H1 (cell line): Measurements from ENCODE around the gene CORO7. TPM values are rescaled to one million over a fixed set of nuclear protein-coding genes. Genes with fewer than 3 reads are reported as not detected.

Experiments
- CTCF ChIA-PET: fragments of 300-600 bp; sonication (Branson Sonifier 250); formaldehyde crosslinking; loops from one replicate; lab custom pipeline; 2021; ENCODE audit not compliant: partially characterized antibody; lab: Charles Lee
- POLR2A ChIA-PET: fragments of 300-600 bp; sonication (Branson Sonifier 250); formaldehyde crosslinking; loops from one replicate; lab custom pipeline; 2021; ENCODE audit warnings: inconsistent platforms; ENCODE audit not compliant: partially characterized antibody; lab: Charles Lee
- DNase-seq, 2 experiments: peaks; one replicate each; pipeline versions ENCODE4 v3.0.0 to v3.0.0-alpha.2; 2010 to 2022; ENCODE audit warnings: low spot score in 2 of 2, low read depth in 1 of 2, mixed read lengths in 1 of 2
- FAIRE-seq: peaks from 2 replicates; lab custom pipeline; 2011; peaks lifted over from hg19 to GRCh38; lab: Jason Lieb, UNC
- H2AFZ ChIP-seq: 2 replicates; pipeline ENCODE4 v1.8.1; 2012; ENCODE audit warnings: low read length, inconsistent platforms
- H2AK5ac ChIP-seq: 2 replicates; pipeline ENCODE4 v1.6.1; 2013; ENCODE audit warnings: low read depth, low read length
- H2BK120ac ChIP-seq: replicated peaks from 2 replicates; pipeline ENCODE3; 2013; ENCODE audit warnings: low read depth, low read length, inconsistent platforms
- H2BK12ac ChIP-seq: 2 replicates; pipeline ENCODE4 v1.6.1; 2013; ENCODE audit warnings: low read depth, low read length
- H2BK15ac ChIP-seq: 2 replicates; pipeline ENCODE4 v1.6.1; 2013; ENCODE audit warnings: low read length
- H2BK20ac ChIP-seq: 2 replicates; pipeline ENCODE4 v1.6.1; 2013; ENCODE audit warnings: low read length
- H2BK5ac ChIP-seq: 2 replicates; pipeline ENCODE4 v1.6.1; 2013; ENCODE audit warnings: low read depth, low read length
- H3K14ac ChIP-seq: 2 replicates; pipeline ENCODE4 v1.6.1; 2013; ENCODE audit warnings: inconsistent platforms; ENCODE audit not compliant: insufficient read length
- H3K18ac ChIP-seq: 2 replicates; pipeline ENCODE4 v1.6.1; 2013; ENCODE audit warnings: low read length; ENCODE audit errors: extremely low read depth
- H3K23ac ChIP-seq: 2 replicates; pipeline ENCODE4 v1.6.1; 2013; ENCODE audit warnings: inconsistent platforms; ENCODE audit not compliant: insufficient read length
- H3K23me2 ChIP-seq: 2 replicates; pipeline ENCODE4 v1.6.1; 2013; ENCODE audit warnings: low read depth, low read length
- H3K27ac ChIP-seq: 2 replicates; pipeline ENCODE4 v1.6.1; 2011; ENCODE audit warnings: low read depth, low read length, inconsistent platforms
- H3K27me3 ChIP-seq, 4 experiments: replicated peaks in 1 of 4; 1 replicate in 1 of 4; 2 replicates in 3 of 4; pipeline versions ENCODE4 v1.6.1 to v1.8.1; 2011 to 2013; ENCODE audit warnings: low read length in 3 of 4, mild to moderate bottlenecking in 3 of 4, inconsistent platforms in 2 of 4, mixed read lengths in 2 of 4, moderate library complexity in 1 of 4; ENCODE audit not compliant: control insufficient read depth in 3 of 4, insufficient read depth in 3 of 4; ENCODE audit errors: extremely low read depth in 1 of 4
- H3K36me3 ChIP-seq, 4 experiments: 2 replicates each; pipeline versions ENCODE4 v1.6.1 to v1.8.1; 2011 to 2013; ENCODE audit warnings: mild to moderate bottlenecking in 4 of 4, low read length in 3 of 4, moderate library complexity in 2 of 4, control low read depth in 1 of 4, inconsistent platforms in 1 of 4; ENCODE audit not compliant: insufficient read depth in 4 of 4, control insufficient read depth in 2 of 4
- H3K4ac ChIP-seq: replicated peaks from 2 replicates; pipeline ENCODE3; 2013; ENCODE audit warnings: low read length, low read depth, mixed read lengths, inconsistent platforms; ENCODE audit not compliant: insufficient read length
- H3K4me1 ChIP-seq, 4 experiments: replicated peaks in 1 of 4; 1 replicate in 1 of 4; 2 replicates in 3 of 4; pipeline versions ENCODE4 v1.6.1 to v1.8.1; 2011 to 2013; ENCODE audit warnings: low read length in 3 of 4, inconsistent platforms in 2 of 4, mixed read lengths in 1 of 4; ENCODE audit not compliant: insufficient read depth in 4 of 4, control insufficient read depth in 3 of 4
- H3K4me2 ChIP-seq, 2 experiments: 2 replicates each; pipeline versions ENCODE4 v1.6.1 to v1.8.1; 2011 to 2013; ENCODE audit warnings: low read depth in 2 of 2, low read length in 2 of 2, control low read depth in 1 of 2, inconsistent platforms in 1 of 2, mild to moderate bottlenecking in 1 of 2; ENCODE audit not compliant: insufficient read depth in 1 of 2
- H3K4me3 ChIP-seq, 4 experiments: fragments of 200-600, 300-600 bp in 1 of 4; sonication (generic), shearing (Covaris generic), sonication (Bioruptor Twin) in 1 of 4; 2 replicates each; pipeline versions ENCODE4 v1.5.1 to v1.8.1; 2011 to 2016; ENCODE audit warnings: low read length in 4 of 4, low read depth in 3 of 4, control low read depth in 2 of 4, inconsistent platforms in 2 of 4, mild to moderate bottlenecking in 2 of 4, mixed read lengths in 1 of 4, moderate library complexity in 1 of 4; ENCODE audit not compliant: insufficient read depth in 2 of 4; ENCODE audit errors: extremely low read depth in 1 of 4
- H3K56ac ChIP-seq: replicated peaks from 2 replicates; pipeline ENCODE3; 2013; ENCODE audit warnings: low read depth, mild to moderate bottlenecking, mixed read lengths, low read length, inconsistent platforms; ENCODE audit not compliant: insufficient read length
- H3K79me1 ChIP-seq: 2 replicates; pipeline ENCODE4 v1.6.1; 2013; ENCODE audit warnings: low read depth, low read length, control low read depth
- H3K79me2 ChIP-seq, 2 experiments: 2 replicates each; pipeline versions ENCODE4 v1.6.1 to v1.8.1; 2012 to 2013; ENCODE audit warnings: low read length in 2 of 2, mild to moderate bottlenecking in 2 of 2, inconsistent platforms in 1 of 2; ENCODE audit not compliant: insufficient read depth in 2 of 2, control insufficient read depth in 1 of 2
- H3K9ac ChIP-seq, 4 experiments: replicated peaks in 1 of 4; 1 replicate in 1 of 4; 2 replicates in 3 of 4; pipeline versions ENCODE4 v1.6.1 to v1.8.1; 2011 to 2013; ENCODE audit warnings: low read depth in 3 of 4, low read length in 3 of 4, control low read depth in 2 of 4, mild to moderate bottlenecking in 2 of 4, moderate library complexity in 2 of 4, inconsistent platforms in 1 of 4; ENCODE audit errors: extremely low read depth in 1 of 4
- H3K9me3 ChIP-seq, 2 experiments: 2 replicates each; pipeline versions ENCODE4 v1.6.1 to v1.8.1; 2012 to 2013; ENCODE audit warnings: mild to moderate bottlenecking in 2 of 2, moderate library complexity in 2 of 2, control low read depth in 1 of 2, inconsistent platforms in 1 of 2, low read depth in 1 of 2, low read length in 1 of 2, mixed read lengths in 1 of 2; ENCODE audit not compliant: insufficient read depth in 2 of 2
- H4K20me1 ChIP-seq, 2 experiments: replicated peaks in 1 of 2; 2 replicates each; pipeline versions ENCODE3 to v1.8.1; 2011 to 2013; ENCODE audit warnings: inconsistent platforms in 2 of 2, low read length in 2 of 2, mild to moderate bottlenecking in 1 of 2; ENCODE audit not compliant: insufficient read depth in 2 of 2, control insufficient read depth in 1 of 2
- H4K5ac ChIP-seq: 2 replicates; pipeline ENCODE4 v1.6.1; 2013; ENCODE audit warnings: low read length, low read depth, mixed read lengths, inconsistent platforms; ENCODE audit not compliant: insufficient read length
- H4K8ac ChIP-seq: 2 replicates; pipeline ENCODE4 v1.8.0; 2013; ENCODE audit warnings: mild to moderate bottlenecking, moderate library complexity, low read length, inconsistent platforms; ENCODE audit not compliant: insufficient read depth; ENCODE audit errors: extremely low read depth
- H4K91ac ChIP-seq: replicated peaks from 2 replicates; pipeline ENCODE3; 2013; ENCODE audit warnings: low read length, mixed read lengths, inconsistent platforms; ENCODE audit not compliant: insufficient read length
- CBX8 ChIP-seq: fragments of 300-800, 300-1000 bp; sonication (generic); IDR thresholded peaks from 2 replicates; pipeline ENCODE4 v1.7.1; 2016; ENCODE audit warnings: low read depth, low read length, borderline replicate concordance
- CTBP2 ChIP-seq: IDR thresholded peaks from 2 replicates; pipeline ENCODE4 v1.7.0; 2011; ENCODE audit warnings: borderline replicate concordance, mild to moderate bottlenecking, moderate library complexity, mixed read lengths, low read length; ENCODE audit not compliant: insufficient read depth, insufficient read length
- E2F6 ChIP-seq: IDR thresholded peaks from 2 replicates; pipeline ENCODE4 v1.6.1; 2012; ENCODE audit warnings: inconsistent platforms
- GTF2F1 ChIP-seq: IDR thresholded peaks from 2 replicates; pipeline ENCODE4 v1.6.1; 2012; ENCODE audit warnings: low read depth, low read length, improper control_type of control experiment, borderline replicate concordance
- HDAC2 ChIP-seq, 2 experiments: fragments of 300-600 bp in 1 of 2; sonication (generic) in 1 of 2; IDR thresholded peaks; 2 replicates each; pipeline ENCODE4 v1.6.1; 2011 to 2012; ENCODE audit warnings: low read depth in 2 of 2, low read length in 2 of 2, mild to moderate bottlenecking in 2 of 2, moderate library complexity in 2 of 2, borderline replicate concordance in 1 of 2, inconsistent platforms in 1 of 2
- KDM5A ChIP-seq: fragments of 200-600 bp; IDR thresholded peaks from 2 replicates; pipeline ENCODE4 v1.7.1; 2012; ENCODE audit warnings: mild to moderate bottlenecking, low read length, inconsistent platforms, mixed read lengths
- TCF12 ChIP-seq: IDR thresholded peaks from 2 replicates; pipeline ENCODE4 v1.6.1; 2011; ENCODE audit warnings: low read depth, mild to moderate bottlenecking, low read length
- ZNF274 ChIP-seq: IDR thresholded peaks from 2 replicates; pipeline ENCODE4 v1.7.0; 2012; ENCODE audit warnings: low read length, borderline replicate concordance; ENCODE audit errors: extremely low read depth
- WGBS, 2 experiments: shearing (Covaris generic) in 1 of 2; methylation state at CpG; one replicate each; pipeline versions ENCODE4 v1.1.6 to v1.1.7; 2013 to 2015; ENCODE audit warnings: low lambda C conversion rate in 2 of 2, mixed read lengths in 2 of 2, inconsistent platforms in 1 of 2, low coverage in 1 of 2, missing lambda C conversion rate in 1 of 2; ENCODE audit not compliant: insufficient replicate concordance in 2 of 2, insufficient coverage in 1 of 2, insufficient read length in 1 of 2; ENCODE audit errors: extremely low coverage in 1 of 2, missing lambda C conversion rate in 1 of 2; 5-methylcytosine and 5-hydroxymethylcytosine counted together
- polyA plus RNA-seq, 7 experiments: library from polyadenylated mRNA; depleted of rRNA in 3 of 7; stranded (reverse) in 5 of 7; unstranded in 2 of 7; fragments of >200 nt in 5 of 7; fragments of 200-250 nt in 2 of 7; gene quantifications; 1 replicate in 5 of 7; 2 replicates in 1 of 7; 4 replicates in 1 of 7; pipeline versions ENCODE4 v1.2.1 to v1.2.3, GENCODE V29; 2011 to 2013; ENCODE audit warnings: missing spikeins in 2 of 7, mixed read lengths in 2 of 7
- total RNA-seq: library from RNA; stranded (reverse); fragmentation: NEBNext Ultra II Directional; extraction: Animal tissue kit (Norgen Biotek cat#: 25700); gene quantifications from 2 replicates; pipeline ENCODE4 v1.2.1, GENCODE V29; 2021

CORO7 gene
- total and polyA plus RNA-seq, 2 of the 8 experiments (the other 6 are each of a cell fraction or from before 2014, with no cell fraction given), result 25.2 to 29.8 TPM

- H3K4me1 ChIP-seq, result peaks cover 4 to 35% (median 28%) of the 10 kb centered on the region in 4 experiments
- TF ChIP-seq TCF12, result no peak
- no peak for TF ChIP-seq CTBP2
- TF ChIP-seq GTF2F1, result no peak
- no peak for TF ChIP-seq E2F6
- no peak for TF ChIP-seq CBX8
- no peak for TF ChIP-seq HDAC2 (IDR thresholded peaks at IDR 0.05; ENCODE audit: borderline replicate concordance in 1 of 2, low read depth in 2 of 2, low read length in 2 of 2)
- no peak for TF ChIP-seq KDM5A
- TF ChIP-seq ZNF274, result no peak
These were observed 45.6 kb downstream of the CORO7 start for GRCh38 chr16:4370570-4371356.

More at GRCh38 chr16:4370570-4371356, 45.6 kb downstream of the CORO7 start:
- H3K23ac ChIP-seq, result no peak overlapping the region
- no peak overlapping the region; the same call in 1 of the 2 replicates for H3K18ac ChIP-seq
- H2BK15ac ChIP-seq, result no peak overlapping the region
- no peak overlapping the region for H4K5ac ChIP-seq
- H4K20me1 ChIP-seq, result peaks cover 4 to 14% of the 10 kb centered on the region in 2 experiments
- DNase-seq, result no peak
- no peak overlapping the region for H4K8ac ChIP-seq
- 83% methylated on average over 14 of the region's 14 CpGs; no CpG with 5 or more reads in 1 of the 2 experiments for WGBS, 2 experiments
- H2AFZ ChIP-seq, result no peak overlapping the region
- no peak overlapping the region for H3K14ac ChIP-seq
- no peak overlapping the region for H2BK20ac ChIP-seq
- ChIA-PET POLR2A (interaction anchor here (0.8 to 3.1 kb wide), 16 partner anchors 8 to 66 kb away, joined by 3 to 14 read pairs (median 5); partner anchors contain the start of genes CORO7 and PAM16), CTCF (interaction anchor here (0.6 to 14.0 kb wide), 12 partner anchors 7 to 117 kb away, joined by 3 to 425 read pairs (median 4); no protein-coding TSS in a partner anchor)
- H3K79me2 ChIP-seq, result peaks cover 0 to 8% of the 10 kb centered on the region in 2 experiments; a peak in 1 of 4 replicates
- H4K91ac ChIP-seq, result no peak overlapping the region
- peaks cover 4% of the 10 kb centered on the region for H3K79me1 ChIP-seq
- no peaks in the 10 kb centered on the region for H3K9me3 ChIP-seq
- H3K9ac ChIP-seq, result no peak overlapping the region
- no peak overlapping the region for H2BK5ac ChIP-seq
- H2AK5ac ChIP-seq, result no peak overlapping the region
- no peak overlapping the region for H2BK120ac ChIP-seq
- no peak for FAIRE-seq
- peak overlapping the region in 1 of 4 experiments; percentile 78; a peak in 1 of 8 replicates for H3K4me3 ChIP-seq
- no peak overlapping the region for H3K56ac ChIP-seq
- peaks cover 0 to 3% (median under 1%) of the 10 kb centered on the region in 4 experiments; a peak in 2 of 7 replicates for H3K27me3 ChIP-seq
- H3K4me2 ChIP-seq, result peak overlapping the region in 1 of 2 experiments; percentile 90; a peak in 2 of 4 replicates
- H3K4ac ChIP-seq, result no peak overlapping the region
- no peak overlapping the region for H3K27ac ChIP-seq
- H3K23me2 ChIP-seq, result peaks cover 6% of the 10 kb centered on the region; the same call in 1 of the 2 replicates
- H3K36me3 ChIP-seq, result no peaks in the 10 kb centered on the region
- 0 out of 2 replicates have a peak overlapping the region, but pooled peaks have one; percentile 27 for H2BK12ac ChIP-seq
